GM12878 (cell line): ENCODE data around the gene LIMS1. TPM values are rescaled to one million over a fixed set of nuclear protein-coding genes. Genes with fewer than 3 reads are reported as not detected.

Source experiments
- BHLHE40 ChIP-seq, 2 experiments: fragments of 450-650 bp in 1 of 2; IDR thresholded peaks; 2 replicates each; pipeline ENCODE4 v1.6.1; 2011 to 2017; ENCODE audit warnings: low read depth in 2 of 2, borderline replicate concordance in 1 of 2, improper control_type of control experiment in 1 of 2, low read length in 1 of 2, mild to moderate bottlenecking in 1 of 2
- CBX5 ChIP-seq: sonication (generic); IDR thresholded peaks from 2 replicates; pipeline ENCODE4 v1.6.1; 2016; ENCODE audit warnings: low read depth, moderate library complexity, mild to moderate bottlenecking, inconsistent platforms
- E4F1 ChIP-seq: fragments of 450-650 bp; IDR thresholded peaks from 2 replicates; pipeline ENCODE4 v1.6.1; 2018; ENCODE audit warnings: borderline replicate concordance, mild to moderate bottlenecking; ENCODE audit not compliant: partially characterized antibody
- EGR1 ChIP-seq, 2 experiments: IDR thresholded peaks; 1 replicate in 1 of 2; 2 replicates in 1 of 2; pipeline ENCODE4 v1.6.1; 2011 to 2012; ENCODE audit warnings: low read depth in 2 of 2, low read length in 2 of 2, borderline replicate concordance in 1 of 2, mild to moderate bottlenecking in 1 of 2, moderate library complexity in 1 of 2
- ESRRA ChIP-seq: IDR thresholded peaks from 2 replicates; pipeline ENCODE4 v1.6.1; 2012; ENCODE audit warnings: mild to moderate bottlenecking, low read length, improper control_type of control experiment
- FOXM1 ChIP-seq: IDR thresholded peaks from 2 replicates; pipeline ENCODE4 v1.6.1; 2012; ENCODE audit warnings: low read depth, mild to moderate bottlenecking, inconsistent platforms, low read length, moderate library complexity
- HCFC1 ChIP-seq: fragments of 150-350 bp; IDR thresholded peaks from 2 replicates; pipeline ENCODE4 v1.6.1; 2014; ENCODE audit warnings: low read length
- IRF3 ChIP-seq: fragments of 450-650 bp; IDR thresholded peaks from 2 replicates; pipeline ENCODE4 v1.6.1; 2014; ENCODE audit warnings: mild to moderate bottlenecking
- JUNB ChIP-seq: IDR thresholded peaks from 2 replicates; pipeline ENCODE4 v1.6.1; 2016; ENCODE audit warnings: antibody characterized with exemption, mild to moderate bottlenecking
- STAT1 ChIP-seq: fragments of 450-650 bp; conservative IDR thresholded peaks from 2 replicates; pipeline ENCODE4 v1.6.1; 2014; ENCODE audit warnings: antibody characterized with exemption, mild to moderate bottlenecking
- SUPT20H ChIP-seq: IDR thresholded peaks from 2 replicates; pipeline ENCODE4 v1.6.1; 2011; ENCODE audit warnings: low read depth, mild to moderate bottlenecking, low read length, moderate library complexity, borderline replicate concordance; ENCODE audit not compliant: control insufficient read depth
- TCF3 ChIP-seq: IDR thresholded peaks from 2 replicates; pipeline ENCODE4 v1.6.1; 2012; ENCODE audit warnings: low read depth, mild to moderate bottlenecking, low read length, borderline replicate concordance; ENCODE audit not compliant: insufficient read depth
- ZNF24 ChIP-seq: fragments of 450-650 bp; IDR thresholded peaks from 2 replicates; pipeline ENCODE4 v1.6.1; 2017; ENCODE audit warnings: antibody characterized with exemption, mild to moderate bottlenecking
- ZNF274 ChIP-seq: IDR thresholded peaks from one replicate; pipeline ENCODE4 v1.8.0; 2011; ENCODE audit not compliant: insufficient read length, insufficient read depth
- ZNF592 ChIP-seq: fragments of 450-650 bp; IDR thresholded peaks from 2 replicates; pipeline ENCODE4 v1.6.1; 2017; ENCODE audit warnings: mild to moderate bottlenecking, moderate library complexity
- polyA plus RNA-seq, 11 experiments: library from polyadenylated mRNA; depleted of rRNA in 4 of 11; unstranded in 6 of 11; stranded (reverse) in 5 of 11; fragments of >200 nt; fragmentation: Nextera tagmentation in 4 of 11; fragmentation: Illumina TruSeq in 1 of 11; extraction: Ambion mirVana in 4 of 11; extraction: Trizol in 1 of 11; gene quantifications; 1 replicate in 1 of 11; 2 replicates in 10 of 11; pipeline versions ENCODE4 v1.2.1 to v1.2.3, GENCODE V29; 2011 to 2016; ENCODE audit warnings: inconsistent platforms in 2 of 11, missing spikeins in 2 of 11, low read depth in 1 of 11
- total RNA-seq, 4 experiments: library from RNA; depleted of rRNA in 3 of 4; stranded (reverse); fragments of >200 nt in 3 of 4; fragmentation: Illumina TruSeq in 1 of 4; extraction: Trizol in 1 of 4; gene quantifications; 2 replicates each; pipeline versions ENCODE4 v1.2.1 to v1.2.3, GENCODE V29; 2013 to 2021
- TF ChIP-seq, protein P1 (sequence below): fragments of 450-650 bp; formaldehyde crosslinking; IDR thresholded peaks from 2 replicates; pipeline ENCODE4 v1.4.0; 2020; ENCODE audit warnings: mild to moderate bottlenecking, moderate library complexity

LIMS1 gene
- total and polyA plus RNA-seq, 10 of the 15 experiments (the other 5 are each of a cell fraction or from before 2014, with no cell fraction given) = 15.7 to 98.1 (median 43.9) TPM

DNA sequence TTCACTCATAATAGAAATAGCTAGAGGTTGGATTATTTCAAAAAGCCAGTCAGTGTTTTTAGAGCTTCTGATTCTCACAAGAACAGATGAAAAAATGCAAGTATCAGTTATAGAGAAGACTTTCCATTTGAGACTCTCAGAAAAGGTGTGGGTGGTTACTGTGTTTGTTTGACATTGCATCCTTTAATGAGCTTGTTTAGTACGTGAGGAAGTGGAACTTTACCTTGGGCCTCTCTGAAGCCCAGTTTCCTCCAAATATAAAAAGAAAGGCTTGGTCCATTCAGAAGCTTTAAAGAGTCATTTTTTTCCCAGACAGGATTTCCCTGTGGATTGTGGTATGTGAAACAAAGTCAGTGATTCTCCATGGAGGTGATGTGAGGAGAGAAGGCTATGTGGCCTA lies 95.1 kb downstream of the LIMS1 start (continued):
- no peak for TF ChIP-seq ZNF274
- TF ChIP-seq TCF3 = no peak
- no peak for TF ChIP-seq ZNF24
- TF ChIP-seq STAT1 = no peak
- peak in 1 of 2 experiments; percentile 53; a peak in 1 of 3 replicates for TF ChIP-seq EGR1 (IDR thresholded peaks at IDR 0.05; ENCODE audit: borderline replicate concordance in 1 of 2, low read depth in 2 of 2, low read length in 2 of 2)
- TF ChIP-seq ZNF592 = no peak
- 0 out of 2 replicates have a peak, but pooled peaks have one; percentile 41 for TF ChIP-seq CBX5
- TF ChIP-seq SUPT20H = no peak
- TF ChIP-seq HCFC1 = no peak
- TF ChIP-seq JUNB = peak; percentile 38; the same call in 1 of the 2 replicates
- no peak for TF ChIP-seq E4F1
- TF ChIP-seq IRF3 = no peak
- TF ChIP-seq, protein P1, sequence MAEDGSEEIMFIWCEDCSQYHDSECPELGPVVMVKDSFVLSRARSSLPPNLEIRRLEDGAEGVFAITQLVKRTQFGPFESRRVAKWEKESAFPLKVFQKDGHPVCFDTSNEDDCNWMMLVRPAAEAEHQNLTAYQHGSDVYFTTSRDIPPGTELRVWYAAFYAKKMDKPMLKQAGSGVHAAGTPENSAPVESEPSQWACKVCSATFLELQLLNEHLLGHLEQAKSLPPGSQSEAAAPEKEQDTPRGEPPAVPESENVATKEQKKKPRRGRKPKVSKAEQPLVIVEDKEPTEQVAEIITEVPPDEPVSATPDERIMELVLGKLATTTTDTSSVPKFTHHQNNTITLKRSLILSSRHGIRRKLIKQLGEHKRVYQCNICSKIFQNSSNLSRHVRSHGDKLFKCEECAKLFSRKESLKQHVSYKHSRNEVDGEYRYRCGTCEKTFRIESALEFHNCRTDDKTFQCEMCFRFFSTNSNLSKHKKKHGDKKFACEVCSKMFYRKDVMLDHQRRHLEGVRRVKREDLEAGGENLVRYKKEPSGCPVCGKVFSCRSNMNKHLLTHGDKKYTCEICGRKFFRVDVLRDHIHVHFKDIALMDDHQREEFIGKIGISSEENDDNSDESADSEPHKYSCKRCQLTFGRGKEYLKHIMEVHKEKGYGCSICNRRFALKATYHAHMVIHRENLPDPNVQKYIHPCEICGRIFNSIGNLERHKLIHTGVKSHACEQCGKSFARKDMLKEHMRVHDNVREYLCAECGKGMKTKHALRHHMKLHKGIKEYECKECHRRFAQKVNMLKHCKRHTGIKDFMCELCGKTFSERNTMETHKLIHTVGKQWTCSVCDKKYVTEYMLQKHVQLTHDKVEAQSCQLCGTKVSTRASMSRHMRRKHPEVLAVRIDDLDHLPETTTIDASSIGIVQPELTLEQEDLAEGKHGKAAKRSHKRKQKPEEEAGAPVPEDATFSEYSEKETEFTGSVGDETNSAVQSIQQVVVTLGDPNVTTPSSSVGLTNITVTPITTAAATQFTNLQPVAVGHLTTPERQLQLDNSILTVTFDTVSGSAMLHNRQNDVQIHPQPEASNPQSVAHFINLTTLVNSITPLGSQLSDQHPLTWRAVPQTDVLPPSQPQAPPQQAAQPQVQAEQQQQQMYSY (CRISPR knock-in tag) = no peak
- peak; percentile 52; the same call in 1 of the 2 replicates for TF ChIP-seq FOXM1
- no peak for TF ChIP-seq ESRRA
- TF ChIP-seq BHLHE40 (IDR thresholded peaks at IDR 0.05; ENCODE audit: borderline replicate concordance in 1 of 2, low read depth in 2 of 2, low read length in 1 of 2) = peak; percentile 45 to 51; a peak in 2 of 4 replicates
